Peyer's patch (tissue), 4 donors: ENCODE measurements around the gene CCDC83. TPM values are rescaled to one million over a fixed set of nuclear protein-coding genes. Genes with fewer than 3 reads are reported as not detected.

Experiments
- DNase-seq, 3 donors: peaks; one replicate each; pipeline ENCODE4 v3.0.0-alpha.2; 2017 to 2019
- H3K27ac ChIP-seq, 4 donors: fragments of 200-600 bp; sonication (generic); one replicate each; pipeline ENCODE4 v1.5.1; 2016 to 2019
- H3K27me3 ChIP-seq, 2 donors: fragments of 200-600 bp; sonication (generic); one replicate each; pipeline ENCODE4 v1.5.1; 2019
- H3K36me3 ChIP-seq, 3 donors: fragments of 200-600 bp; sonication (generic); one replicate each; pipeline ENCODE4 v1.5.1; 2016 to 2019
- H3K4me1 ChIP-seq, 4 donors: fragments of 200-600 bp; sonication (generic); one replicate each; pipeline ENCODE4 v1.5.1; 2016 to 2019
- H3K4me3 ChIP-seq, 4 donors: fragments of 200-600 bp; sonication (generic); 1 replicate in 3 of 4; 2 replicates in 1 of 4; pipeline ENCODE4 v1.5.1; 2016 to 2019; ENCODE audit warnings: mild to moderate bottlenecking in 1 of 4
- H3K9me3 ChIP-seq, 4 donors: fragments of 200-600 bp; sonication (generic); one replicate each; pipeline ENCODE4 v1.5.1; 2016 to 2019; ENCODE audit warnings: mild to moderate bottlenecking in 1 of 4
- CTCF ChIP-seq, 6 experiments: fragments of 450-650 bp in 4 of 6; fragments of 200-600 bp in 2 of 6; sonication (generic) in 1 of 6; IDR thresholded peaks; one replicate each; pipeline ENCODE4 v1.5.1; 2017 to 2019; ENCODE audit warnings: antibody characterized with exemption in 6 of 6, mild to moderate bottlenecking in 3 of 6, moderate library complexity in 1 of 6
- POLR2A ChIP-seq, 2 donors: fragments of 450-650 bp; IDR thresholded peaks; one replicate each; pipeline ENCODE4 v1.5.1; 2017; ENCODE audit warnings: antibody characterized with exemption in 2 of 2, mild to moderate bottlenecking in 2 of 2, moderate library complexity in 2 of 2
- total RNA-seq, 4 donors: library from RNA; depleted of rRNA; stranded (reverse); fragments of >200 nt; gene quantifications; one replicate each; pipeline ENCODE4 v1.1.0, GENCODE V29; 2016

CCDC83 gene
- total RNA-seq, 4 donors from 2014 or later: not detected

GRCh38 chr11:85874265-85874664 lies 19.1 kb downstream of the CCDC83 start:
- Histone ChIP-seq H3K27me3 (no peaks in the 10 kb centered on the region), H3K4me1 (no peaks in the 10 kb centered on the region), H3K4me3 (no peak overlapping the region), H3K36me3 (no peaks in the 10 kb centered on the region), H3K27ac (no peak overlapping the region), H3K9me3 (no peaks in the 10 kb centered on the region)
- TF ChIP-seq CTCF (IDR thresholded peaks at IDR 0.05): no peak
- TF ChIP-seq POLR2A (IDR thresholded peaks at IDR 0.05): no peak
- DNase-seq: no peak

GRCh38 chr11:85875505-85875904 lies 20.3 kb downstream of the CCDC83 start:
- H3K9me3 ChIP-seq: no peaks in the 10 kb centered on the region
- H3K4me1 ChIP-seq: no peaks in the 10 kb centered on the region
- no peak overlapping the region for H3K4me3 ChIP-seq
- H3K36me3 ChIP-seq: no peaks in the 10 kb centered on the region
- no peak for DNase-seq
- H3K27me3 ChIP-seq: no peaks in the 10 kb centered on the region
- no peak for TF ChIP-seq CTCF (IDR thresholded peaks at IDR 0.05)
- no peak for TF ChIP-seq POLR2A (IDR thresholded peaks at IDR 0.05)
- H3K27ac ChIP-seq: no peak overlapping the region

DNA sequence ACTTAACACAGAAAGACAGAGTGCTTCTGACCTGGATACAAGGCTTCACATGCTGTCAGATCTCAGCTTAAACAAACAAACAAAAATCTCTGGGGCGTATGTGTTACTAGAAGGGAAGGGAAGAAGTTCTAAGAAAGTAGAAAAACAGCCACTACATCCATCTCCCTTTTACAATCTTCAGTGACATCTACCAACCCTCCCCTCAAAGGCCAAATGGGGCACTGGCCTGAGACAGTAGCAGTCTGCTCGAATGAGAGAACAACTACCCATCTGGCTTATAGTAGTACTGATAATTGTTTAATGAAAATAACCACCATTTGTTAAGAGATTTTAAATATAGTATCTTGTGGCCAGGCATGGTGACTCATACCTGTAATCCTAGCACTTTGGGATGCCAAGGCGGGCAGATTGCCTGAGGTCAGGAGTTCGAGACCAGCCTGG lies 29.4 kb downstream of the CCDC83 start:
- TF ChIP-seq POLR2A (IDR thresholded peaks at IDR 0.05) (no peak), CTCF (IDR thresholded peaks at IDR 0.05) (no peak)
- Histone ChIP-seq H3K4me3 (no peak overlapping the region), H3K36me3 (no peaks in the 10 kb centered on the region), H3K27me3 (no peaks in the 10 kb centered on the region), H3K9me3 (no peaks in the 10 kb centered on the region), H3K27ac (no peak overlapping the region), H3K4me1 (no peaks in the 10 kb centered on the region)
- no peak for DNase-seq

DNA sequence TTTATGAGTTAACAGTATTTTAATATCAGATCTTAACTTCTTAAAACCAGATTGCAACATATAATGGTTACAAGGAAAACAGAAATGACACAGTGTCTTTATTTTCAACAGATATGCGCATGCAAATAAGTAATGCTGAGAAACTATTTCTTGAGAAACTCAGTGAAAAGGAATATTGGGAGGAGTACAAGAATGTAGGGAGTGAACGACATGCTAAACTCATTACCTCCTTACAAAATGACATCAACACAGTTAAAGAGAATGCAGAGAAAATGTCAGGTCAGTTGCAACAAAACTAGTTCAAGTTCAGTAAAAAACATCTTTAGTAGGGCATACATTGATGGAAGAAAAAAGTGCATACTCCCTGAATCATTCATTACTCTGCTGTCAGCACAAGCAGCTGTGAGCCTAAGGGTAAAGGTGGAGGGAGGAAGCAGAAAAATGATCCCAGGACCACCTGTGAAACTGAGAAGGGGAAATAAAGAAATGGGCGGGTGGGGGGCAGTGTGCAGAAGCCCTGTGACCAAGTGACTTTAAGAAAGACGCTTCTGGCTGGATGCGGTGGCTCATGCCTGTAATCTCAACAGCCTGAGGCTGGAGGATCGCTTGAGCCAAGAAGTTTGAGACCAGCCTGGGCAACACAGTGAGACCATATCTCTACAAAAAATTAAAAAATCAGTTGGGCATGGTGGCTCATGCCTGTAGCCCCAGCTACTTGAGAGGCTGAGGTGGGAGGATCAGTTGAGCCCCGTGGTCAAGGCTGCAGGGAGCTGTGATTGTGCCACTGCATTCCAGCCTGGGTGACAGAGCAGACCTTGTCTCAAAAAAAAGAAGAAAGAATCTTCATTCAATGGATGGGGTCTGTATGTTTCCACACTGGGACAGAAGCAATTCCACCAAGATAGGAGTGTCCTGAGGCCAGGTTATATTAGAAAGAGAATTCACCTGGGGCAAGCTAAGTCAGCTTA lies 31.2 kb downstream of the CCDC83 start:
- Histone ChIP-seq H3K36me3 (no peaks in the 10 kb centered on the region), H3K9me3 (no peaks in the 10 kb centered on the region), H3K27ac (no peak overlapping the region), H3K4me1 (no peaks in the 10 kb centered on the region), H3K4me3 (no peak overlapping the region), H3K27me3 (no peaks in the 10 kb centered on the region)
- no peak for TF ChIP-seq POLR2A (IDR thresholded peaks at IDR 0.05)
- TF ChIP-seq CTCF (IDR thresholded peaks at IDR 0.05): no peak
- DNase-seq: no peak

- no peak for TF ChIP-seq CTCF (IDR thresholded peaks at IDR 0.05)
- TF ChIP-seq POLR2A (IDR thresholded peaks at IDR 0.05): no peak
- Histone ChIP-seq H3K4me1 (no peaks in the 10 kb centered on the region), H3K4me3 (no peak overlapping the region), H3K27ac (no peak overlapping the region), H3K36me3 (no peaks in the 10 kb centered on the region), H3K27me3 (no peaks in the 10 kb centered on the region), H3K9me3 (no peaks in the 10 kb centered on the region)
- DNase-seq: no peak
Observed at GRCh38 chr11:85889108-85889507, 33.9 kb downstream of the CCDC83 start.
